GM10248 (cell line): ENCODE measurements around the gene STARD8.

Source experiments
- CTCF ChIA-PET: fragments of 300-600 bp; sonication (Branson Sonifier 250); formaldehyde crosslinking; extraction: SDS; loops from one replicate; lab custom pipeline; 2021; ENCODE audit warnings: antibody characterized with exemption; lab: Yijun Ruan, JAX
- POLR2A ChIA-PET: fragments of 350-650 bp; sonication (Branson Sonifier 250); formaldehyde crosslinking; extraction: SDS; loops from one replicate; lab custom pipeline; 2020; ENCODE audit warnings: antibody characterized with exemption; lab: Yijun Ruan, JAX
- DNase-seq: peaks from one replicate; pipeline ENCODE4 v3.0.0; 2012; ENCODE audit errors: extremely low spot score
- CTCF ChIP-seq: IDR thresholded peaks from 2 replicates; pipeline ENCODE4 v1.5.1; 2012; ENCODE audit warnings: mild to moderate bottlenecking, low read depth; ENCODE audit errors: extremely low read depth, missing control alignments, control extremely low read depth

STARD8 gene

GRCh38 chrX:68717196-68717595, 69.7 kb downstream of the STARD8 start:
- CTCF ChIA-PET, result interaction anchor here (1.4 kb wide), 1 partner anchor 12 kb away, joined by 3 read pairs; no protein-coding TSS in a partner anchor
- TF ChIP-seq CTCF, result no peak
- DNase-seq, result no peak
- POLR2A ChIA-PET, result no interaction called here

- ChIA-PET POLR2A (no interaction called here), CTCF (interaction anchor here (1.2 to 1.4 kb wide), 2 partner anchors 8 to 13 kb away, joined by 3 read pairs; no protein-coding TSS in a partner anchor)
- TF ChIP-seq CTCF, result no peak
- DNase-seq, result no peak
Measured at GRCh38 chrX:68717663-68718442, 70.4 kb downstream of the STARD8 start.

GRCh38 chrX:68718443-68718820, 71.0 kb downstream of the STARD8 start:
- no peak for DNase-seq
- no peak for TF ChIP-seq CTCF
- CTCF ChIA-PET, result interaction anchor here (1.2 kb wide), 1 partner anchor 8 kb away, joined by 3 read pairs; no protein-coding TSS in a partner anchor
- POLR2A ChIA-PET, result no interaction called here

DNA sequence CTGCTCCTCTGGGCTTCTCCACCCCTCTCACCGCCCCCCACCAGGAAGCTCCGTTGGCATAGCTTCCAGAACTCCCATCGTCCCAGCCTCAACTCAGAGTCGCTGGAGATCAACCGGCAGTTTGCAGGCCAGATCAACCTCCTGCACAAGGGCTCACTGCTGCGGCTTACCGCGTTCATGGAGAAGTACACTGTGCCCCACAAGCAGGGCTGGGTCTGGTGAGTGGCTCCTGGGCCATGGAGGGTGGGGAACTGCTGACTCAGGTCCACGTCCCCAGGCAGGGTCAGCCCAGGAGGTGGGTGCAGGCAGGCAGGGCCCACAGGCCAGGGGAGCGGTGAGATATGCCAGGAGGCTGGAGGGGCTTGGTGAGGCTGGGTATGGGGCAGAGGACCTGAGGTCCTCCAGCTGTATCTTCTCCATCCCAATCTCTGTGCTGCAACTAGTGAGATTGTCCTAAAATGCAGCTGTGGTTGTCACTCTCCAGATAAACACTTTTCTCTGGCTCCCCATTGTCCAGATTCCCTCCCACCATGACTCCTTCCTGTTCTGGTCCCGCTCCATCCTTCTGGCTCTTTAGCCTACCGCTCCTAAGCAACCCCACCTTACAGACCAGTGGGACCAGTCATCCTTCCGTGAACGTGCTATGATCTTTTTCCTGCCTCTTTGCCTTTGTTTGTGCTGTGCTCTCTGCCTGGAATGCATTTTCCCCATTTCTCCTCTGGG, 71.9 kb downstream of the STARD8 start:
- TF ChIP-seq CTCF, result no peak
- CTCF ChIA-PET, result interaction anchor here (1.2 kb wide), 1 partner anchor 9 kb away, joined by 3 read pairs; no protein-coding TSS in a partner anchor
- no peak for DNase-seq
- POLR2A ChIA-PET, result no interaction called here

DNA sequence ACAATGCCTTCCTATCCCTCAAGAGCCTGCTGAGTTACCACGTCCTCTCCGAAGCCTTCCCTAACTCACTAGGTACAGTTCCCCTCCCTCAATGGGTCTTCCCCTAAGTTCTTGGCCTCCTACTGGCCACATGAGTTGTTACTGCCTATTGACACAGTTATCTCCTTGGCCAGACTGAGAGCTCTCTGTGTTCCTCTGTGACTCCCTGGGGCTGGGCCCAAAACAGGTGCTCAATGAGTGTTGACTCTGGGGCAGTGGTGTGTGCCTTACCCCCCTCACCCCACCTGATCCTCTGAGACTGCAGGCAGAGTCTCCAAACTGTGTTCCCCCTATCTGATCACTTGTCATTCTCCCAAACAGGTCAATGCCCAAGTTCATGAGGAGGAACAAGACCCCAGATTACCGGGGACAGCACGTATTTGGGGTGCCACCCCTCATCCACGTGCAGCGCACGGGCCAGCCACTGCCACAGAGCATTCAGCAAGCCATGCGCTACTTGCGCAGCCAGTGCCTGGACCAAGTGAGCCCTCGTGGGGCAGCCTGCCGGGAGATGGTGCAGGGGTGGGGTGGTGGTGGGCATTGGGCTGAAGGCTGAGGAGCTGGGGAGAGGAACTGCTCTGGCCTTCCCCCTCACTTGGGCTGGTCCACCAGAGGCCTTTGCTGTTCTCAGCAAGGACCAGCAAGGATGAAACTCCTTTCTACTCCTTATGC, 72.6 kb downstream of the STARD8 start:
- no peak for TF ChIP-seq CTCF
- DNase-seq, result no peak
- ChIA-PET POLR2A (no interaction called here), CTCF (interaction anchor here (1.6 kb wide), 1 partner anchor 13 kb away, joined by 10 read pairs; no protein-coding TSS in a partner anchor)

GRCh38 chrX:68720851-68721250, 73.4 kb downstream of the STARD8 start:
- DNase-seq, result no peak
- ChIA-PET CTCF (interaction anchor here (1.6 kb wide), 1 partner anchor 12 kb away, joined by 10 read pairs; no protein-coding TSS in a partner anchor), POLR2A (no interaction called here)
- TF ChIP-seq CTCF, result no peak
